Coronary artery (tissue), 2 donors: ENCODE results near the gene BRD9.

Experiments used
- DNase-seq: peaks from one replicate; pipeline ENCODE4 v3.0.0-alpha.2; 2017; ENCODE audit warnings: low spot score
- H3K27ac ChIP-seq, 2 donors: fragments of 200-600 bp; sonication (generic); one replicate each; pipeline ENCODE4 v1.5.1; 2016 to 2019
- H3K4me3 ChIP-seq: fragments of 200-600 bp; sonication (generic); 2 replicates; pipeline ENCODE4 v1.5.1; 2016; ENCODE audit warnings: mild to moderate bottlenecking, moderate library complexity
- TF ChIP-seq, protein P1 (sequence below): fragments of 200-600 bp; sonication (generic); IDR thresholded peaks from one replicate; pipeline ENCODE4 v1.5.1; 2019; ENCODE audit warnings: antibody characterized with exemption

The BRD9 gene

DNA sequence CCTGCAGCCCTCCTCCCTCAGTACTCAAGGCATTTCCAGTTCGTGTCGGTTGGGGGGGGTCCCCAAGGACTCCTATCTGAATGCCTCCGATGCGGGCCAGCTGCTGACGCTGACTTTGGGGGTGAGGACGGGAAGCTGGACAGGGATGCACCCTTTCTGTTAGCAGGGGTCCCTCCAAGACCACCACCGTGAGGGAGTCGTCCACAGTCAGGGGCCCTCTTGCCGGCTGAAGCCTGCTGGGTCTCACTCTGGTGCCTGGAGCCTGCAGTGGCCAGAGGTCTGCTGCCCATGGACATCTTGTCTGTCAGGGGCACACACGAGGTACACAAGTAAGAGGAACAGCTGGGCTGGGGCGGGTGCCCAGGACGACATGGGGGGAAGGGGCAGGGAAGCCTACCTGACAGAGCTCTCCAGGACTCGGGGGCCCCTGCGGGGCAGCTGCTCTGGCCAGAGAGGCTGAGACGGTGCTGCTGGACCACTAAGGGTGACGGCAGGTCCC lies 32.8 kb downstream of the BRD9 start:
- TF ChIP-seq, protein P1, sequence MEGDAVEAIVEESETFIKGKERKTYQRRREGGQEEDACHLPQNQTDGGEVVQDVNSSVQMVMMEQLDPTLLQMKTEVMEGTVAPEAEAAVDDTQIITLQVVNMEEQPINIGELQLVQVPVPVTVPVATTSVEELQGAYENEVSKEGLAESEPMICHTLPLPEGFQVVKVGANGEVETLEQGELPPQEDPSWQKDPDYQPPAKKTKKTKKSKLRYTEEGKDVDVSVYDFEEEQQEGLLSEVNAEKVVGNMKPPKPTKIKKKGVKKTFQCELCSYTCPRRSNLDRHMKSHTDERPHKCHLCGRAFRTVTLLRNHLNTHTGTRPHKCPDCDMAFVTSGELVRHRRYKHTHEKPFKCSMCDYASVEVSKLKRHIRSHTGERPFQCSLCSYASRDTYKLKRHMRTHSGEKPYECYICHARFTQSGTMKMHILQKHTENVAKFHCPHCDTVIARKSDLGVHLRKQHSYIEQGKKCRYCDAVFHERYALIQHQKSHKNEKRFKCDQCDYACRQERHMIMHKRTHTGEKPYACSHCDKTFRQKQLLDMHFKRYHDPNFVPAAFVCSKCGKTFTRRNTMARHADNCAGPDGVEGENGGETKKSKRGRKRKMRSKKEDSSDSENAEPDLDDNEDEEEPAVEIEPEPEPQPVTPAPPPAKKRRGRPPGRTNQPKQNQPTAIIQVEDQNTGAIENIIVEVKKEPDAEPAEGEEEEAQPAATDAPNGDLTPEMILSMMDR: no peak
- H3K4me3 ChIP-seq: no peak overlapping the region
- H3K27ac ChIP-seq: no peak overlapping the region
- DNase-seq: no peak

DNA sequence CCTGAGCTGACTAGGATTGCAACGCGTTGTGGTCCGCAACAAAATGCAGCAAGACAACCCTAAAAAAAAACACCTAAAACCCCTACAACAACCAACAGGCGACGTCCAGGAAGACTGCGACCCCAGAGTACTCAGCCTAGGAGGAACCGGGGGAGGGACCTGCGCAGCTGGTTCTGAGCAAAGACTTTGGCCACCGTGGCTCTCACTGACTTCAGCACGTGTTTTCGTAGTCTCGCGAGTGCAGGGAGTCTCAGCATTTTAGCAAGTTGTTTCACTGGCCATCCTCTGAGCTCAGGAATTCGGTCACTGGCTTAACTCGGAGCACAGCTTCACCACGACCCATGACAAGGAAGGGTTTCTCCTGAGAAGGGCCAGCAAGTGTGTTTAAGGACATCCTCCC lies 33.2 kb downstream of the BRD9 start:
- no peak for DNase-seq
- TF ChIP-seq, protein P1: no peak
- no peak overlapping the region for H3K4me3 ChIP-seq
- no peak overlapping the region for H3K27ac ChIP-seq

- Histone ChIP-seq H3K4me3 (no peak overlapping the region), H3K27ac (no peak overlapping the region)
- DNase-seq: no peak
- TF ChIP-seq, protein P1: no peak
Measured at GRCh38 chr5:858726-859125, 33.9 kb downstream of the BRD9 start.

GRCh38 chr5:856531-857425 lies 35.8 kb downstream of the BRD9 start:
- TF ChIP-seq, protein P1: no peak
- no peak for DNase-seq
- no peak overlapping the region for H3K4me3 ChIP-seq
- no peak overlapping the region for H3K27ac ChIP-seq

DNA sequence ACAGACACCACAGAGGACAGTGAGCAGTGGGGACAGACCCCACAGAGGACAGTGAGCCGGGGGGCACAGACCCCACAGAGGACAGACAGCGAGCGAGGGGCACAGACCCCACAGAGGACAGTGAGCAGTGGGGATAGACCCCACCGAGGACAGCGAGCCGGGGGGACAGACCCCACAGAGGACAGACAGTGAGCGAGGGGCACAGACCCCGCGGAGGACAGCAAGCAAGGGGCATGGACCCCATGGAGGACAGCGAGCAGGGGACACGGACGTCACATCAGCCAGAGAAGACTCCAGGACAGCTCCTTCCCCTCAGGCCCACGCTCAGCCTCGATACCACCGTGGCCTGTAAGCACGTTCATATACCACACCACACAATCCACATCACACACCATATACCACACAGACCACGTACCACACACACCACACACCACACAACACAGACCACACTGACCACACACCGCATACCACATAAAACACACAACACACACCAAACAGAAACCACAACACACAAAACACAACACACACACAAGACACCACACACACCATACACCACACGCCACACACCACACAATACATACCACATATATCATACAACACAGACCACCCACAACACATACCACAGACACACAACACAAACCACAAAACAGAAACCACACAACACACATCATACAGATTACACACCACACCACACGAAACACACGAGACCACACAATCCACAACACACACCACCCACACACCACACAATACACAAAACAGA lies 36.6 kb downstream of the BRD9 start:
- no peak for DNase-seq
- H3K4me3 ChIP-seq: no peak overlapping the region
- TF ChIP-seq, protein P1: no peak

DNA sequence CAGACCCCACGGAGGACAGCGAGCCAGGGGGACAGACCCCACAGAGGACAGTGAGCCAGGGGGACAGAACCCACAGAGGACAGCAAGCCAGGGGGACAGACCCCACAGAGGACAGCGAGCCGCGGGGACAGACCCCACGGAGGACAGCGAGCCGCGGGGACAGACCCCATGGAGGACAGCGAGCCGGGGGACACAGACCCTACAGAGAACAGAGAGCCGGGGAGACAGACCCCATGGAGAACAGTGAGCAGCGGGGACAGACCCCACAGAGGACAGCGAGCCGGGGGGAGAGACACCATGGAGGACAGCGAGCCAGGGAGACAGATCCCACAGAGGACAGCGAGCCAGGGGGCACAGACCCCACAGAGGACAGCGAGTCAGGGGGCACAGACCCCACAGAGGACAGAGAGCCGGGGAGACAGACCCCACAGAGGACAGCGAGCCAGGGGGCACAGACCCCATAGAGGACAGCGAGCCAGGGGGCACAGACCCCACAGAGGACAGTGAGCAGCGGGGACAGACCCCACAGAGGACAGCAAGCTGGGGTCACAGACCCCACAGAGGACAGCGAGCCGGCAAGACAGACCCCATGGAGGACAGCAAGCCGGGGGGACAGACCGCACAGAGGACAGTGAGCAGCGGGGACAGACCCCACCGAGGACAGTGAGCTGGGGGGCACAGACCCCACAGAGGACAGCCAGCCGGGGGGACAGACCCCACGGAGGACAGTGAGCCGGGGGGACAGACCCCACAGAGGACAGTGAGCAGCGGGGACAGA lies 37.4 kb downstream of the BRD9 start:
- H3K4me3 ChIP-seq: no peak overlapping the region
- H3K27ac ChIP-seq: no peak overlapping the region
- TF ChIP-seq, protein P1: no peak
- DNase-seq: no peak

More for the DNA sequence above, 36.6 kb downstream of the BRD9 start:
- no peak overlapping the region for H3K27ac ChIP-seq
